GM12878 (cell line): ENCODE results near the gene LRRC56.

ENCODE experiments used
- BRCA1 ChIP-seq: IDR thresholded peaks from 2 replicates; pipeline ENCODE4 v1.6.1; 2011; ENCODE audit warnings: low read depth, low read length, improper control_type of control experiment
- CBFB ChIP-seq: IDR thresholded peaks from 2 replicates; pipeline ENCODE4 v1.6.1; 2016; ENCODE audit warnings: antibody characterized with exemption, low read depth
- CTCF ChIP-seq, 3 experiments: IDR thresholded peaks in 2 of 3; conservative IDR thresholded peaks in 1 of 3; 2 replicates each; pipeline ENCODE4 v1.5.1; 2011; ENCODE audit warnings: low read depth in 3 of 3, low read length in 3 of 3, mild to moderate bottlenecking in 3 of 3, control low read depth in 2 of 3, moderate library complexity in 2 of 3, inconsistent platforms in 1 of 3, mixed read lengths in 1 of 3; ENCODE audit not compliant: control insufficient read depth in 2 of 3, insufficient read depth in 1 of 3; ENCODE audit errors: extremely low read depth in 1 of 3
- LARP7 ChIP-seq: fragments of 450-650 bp; IDR thresholded peaks from 2 replicates; pipeline ENCODE4 v1.6.1; 2017; ENCODE audit warnings: mild to moderate bottlenecking

GRCh38 chr11:488062-488461 is 49.3 kb upstream of the LRRC56 start:
- TF ChIP-seq LARP7 (no peak), CBFB (no peak), BRCA1 (no peak), CTCF (IDR thresholded peaks at IDR 0.05 in 2 of 3, conservative IDR thresholded peaks at IDR 0.05 in 1 of 3; ENCODE audit: control insufficient read depth in 2 of 3, extremely low read depth in 1 of 3, insufficient read depth in 1 of 3, low read depth in 3 of 3, low read length in 3 of 3) (no peak)
